ENCODE measurements around the gene DDX23.

Gene DDX23

GRCh38 chr12:48795550-48796455, 56.2 kb downstream of the DDX23 start:
- no peak for DNase-seq (ENCODE audit: low read depth)

- no peak for DNase-seq (ENCODE audit: low read depth)
Observed at GRCh38 chr12:48794870-48795269, 57.1 kb downstream of the DDX23 start.

GRCh38 chr12:48793696-48794095, 58.3 kb downstream of the DDX23 start:
- no peak for DNase-seq (ENCODE audit: low read depth)

GRCh38 chr12:48789858-48790326, 62.1 kb downstream of the DDX23 start:
- no peak for DNase-seq (ENCODE audit: low read depth)

GRCh38 chr12:48788854-48789775, 62.8 kb downstream of the DDX23 start, which contains the start of gene ADCY6:
Gene ADCY6 (minus strand): TSS chr12:48789089. CDS start chr12:48783434, 5,655 bp downstream.
- no peak for DNase-seq (ENCODE audit: low read depth)

- DNase-seq (ENCODE audit: low read depth), result no peak
Observed at GRCh38 chr12:48788524-48788853, 63.5 kb downstream of the DDX23 start.

GRCh38 chr12:48787791-48788523, 64.0 kb downstream of the DDX23 start:
- DNase-seq (ENCODE audit: low read depth), result no peak

- no peak for DNase-seq (ENCODE audit: low read depth)
Observed at GRCh38 chr12:48786591-48787544, 65.1 kb downstream of the DDX23 start.

- DNase-seq (ENCODE audit: low read depth), result no peak
Observed at GRCh38 chr12:48783432-48783831, 68.5 kb downstream of the DDX23 start.

GRCh38 chr12:48782457-48783395, 69.2 kb downstream of the DDX23 start:
- no peak for DNase-seq (ENCODE audit: low read depth)

- no peak for DNase-seq (ENCODE audit: low read depth)
Observed at GRCh38 chr12:48781750-48782456, 70.1 kb downstream of the DDX23 start.

GRCh38 chr12:48780381-48781025, 71.5 kb downstream of the DDX23 start:
- DNase-seq (ENCODE audit: low read depth), result no peak

GRCh38 chr12:48779869-48780268, 72.1 kb downstream of the DDX23 start:
- DNase-seq (ENCODE audit: low read depth), result no peak
